Heart left ventricle (tissue), 16 donors: ENCODE results near the gene CAMTA1. TPM values are rescaled to one million over a fixed set of nuclear protein-coding genes. Genes with fewer than 3 reads are reported as not detected.

Experiments
- ATAC-seq, 4 donors: fragments of 200-7000 bp; cut with Tn5 transposase; one replicate each; pipeline ENCODE4 v1.9.1; 2020 to 2022; ENCODE audit warnings: moderate library complexity in 4 of 4, mild to moderate bottlenecking in 3 of 4, moderate number of reproducible peaks in 1 of 4
- DNase-seq, 5 donors: peaks; one replicate each; pipeline ENCODE4 v3.0.0-alpha.2; 2020
- H3K27ac ChIP-seq, 12 donors: fragments of 200-600 bp; sonication (generic) in 4 of 12; one replicate each; pipeline versions ENCODE4 v1.5.0 to v1.8.0; 2016 to 2022; ENCODE audit warnings: mild to moderate bottlenecking in 2 of 12
- H3K27me3 ChIP-seq, 9 donors: fragments of 200-600 bp; sonication (generic) in 2 of 9; one replicate each; pipeline versions ENCODE4 v1.5.1 to v1.8.0; 2016 to 2022; ENCODE audit warnings: mild to moderate bottlenecking in 3 of 9
- H3K36me3 ChIP-seq, 9 donors: fragments of 200-600 bp; sonication (generic) in 2 of 9; one replicate each; pipeline versions ENCODE4 v1.5.0 to v1.8.0; 2018 to 2022; ENCODE audit warnings: mild to moderate bottlenecking in 2 of 9
- H3K4me1 ChIP-seq, 12 donors: fragments of 200-600 bp; sonication (generic) in 4 of 12; one replicate each; pipeline versions ENCODE4 v1.5.0 to v1.8.0; 2016 to 2022; ENCODE audit warnings: mild to moderate bottlenecking in 3 of 12
- H3K4me3 ChIP-seq, 12 donors: fragments of 200-600 bp; sonication (generic) in 4 of 12; one replicate each; pipeline versions ENCODE4 v1.5.0 to v1.8.0; 2017 to 2022; ENCODE audit warnings: mild to moderate bottlenecking in 9 of 12, moderate library complexity in 4 of 12
- H3K9me3 ChIP-seq, 12 donors: fragments of 200-600 bp; sonication (generic) in 4 of 12; one replicate each; pipeline versions ENCODE4 v1.5.0 to v1.8.0; 2016 to 2022; ENCODE audit warnings: mild to moderate bottlenecking in 1 of 12
- CTCF ChIP-seq, 12 donors: fragments of 200-600 bp; sonication (generic) in 4 of 12; IDR thresholded peaks; one replicate each; pipeline versions ENCODE4 v1.5.0 to v1.8.0; 2018 to 2022; ENCODE audit warnings: antibody characterized with exemption in 12 of 12, mild to moderate bottlenecking in 5 of 12
- POLR2A ChIP-seq, 2 donors: fragments of 450-650 bp; IDR thresholded peaks; one replicate each; pipeline ENCODE4 v1.6.1; 2017; ENCODE audit warnings: antibody characterized with exemption in 2 of 2, mild to moderate bottlenecking in 2 of 2, moderate library complexity in 2 of 2
- WGBS, 4 donors: extraction: QIAGEN DNeasy Blood & Tissue Kit in 2 of 4; methylation state at CpG; one replicate each; pipeline versions ENCODE4 v1.1.5 to v1.1.7; 2013 to 2018; 5-methylcytosine and 5-hydroxymethylcytosine counted together
- intact Hi-C, 10 donors: fragments of 100-400 bp; cut with DNase I; formaldehyde crosslinking; loops; one replicate each; pipeline versions ENCODE4 v1.11.1 to v1.14.2; 2022
- polyA plus RNA-seq, 2 donors: library from polyadenylated mRNA; stranded (reverse); fragments of 200-250 nt; gene quantifications; one replicate each; pipeline ENCODE4 v1.2.3, GENCODE V29; 2013
- total RNA-seq, 9 donors: library from RNA; depleted of rRNA in 2 of 9; stranded (reverse); fragments of >200 nt in 2 of 9; fragmentation: NEBNext Ultra II Directional in 3 of 9; extraction: Animal tissue kit (Norgen Biotek cat#: 25700) in 3 of 9; gene quantifications; one replicate each; pipeline versions ENCODE4 v1.1.0 to v1.2.4, GENCODE V29; 2016 to 2023
- donor health status: ischemic (EF 13 %, LVEDD 7.1; RV severe dilation, severe dysfunction).
- donor health status: healthy with polysubstance abuse.
- donor health status: DM: no; HTN: yes; CAD: no.
- donor health status: DM: no; HTN: no; CAD: no.
- donor health status: ischemic (EF 25% LVEDD 6.9; RV normal size, moderate dysfunction).
- donor health status: ischemic (EF 25% LVEDD 5.7; RV mildly dilated, moderate dysfunction).
- donor health status: healthy.
- donor health status: DM: yes; HTN: yes; CAD: no.
- donor health status: ischemic (EF 35%, LVEDD 5.7; RV mildly dilated, moderate dysfunction).
- donor health status: nonischemic (EF 11% LVEDD 7.7; RV severe dilation, severe dysfunction).
- donor health status: DM: yes; HTN: yes; CAD: no.
- donor health status: PGD.
- donor health status: ischemic (EF 29% LVEDD 5.4; RV normal size, mild dysfunction).
- donor health status: nonischemic (EF 23%, LVEDD 6.1; RV moderate dilation, normal function).

CAMTA1 gene
- total and polyA plus RNA-seq, 11 donors, result 114 to 303 (median 137) TPM

GRCh38 chr1:7005762-7006161 is 220.5 kb downstream of the CAMTA1 start:
- H3K9me3 ChIP-seq, result no peaks in the 10 kb centered on the region
- no peak for TF ChIP-seq POLR2A (IDR thresholded peaks at IDR 0.05)
- TF ChIP-seq CTCF (IDR thresholded peaks at IDR 0.05), result no peak
- H3K4me3 ChIP-seq, result no peak overlapping the region
- ATAC-seq (no peak), DNase-seq (no peak)
- intact Hi-C loops, result no loop called here
- no peaks in the 10 kb centered on the region for H3K36me3 ChIP-seq
- H3K27ac ChIP-seq, result no peak overlapping the region
- H3K4me1 ChIP-seq, result no peaks in the 10 kb centered on the region
- no peaks in the 10 kb centered on the region for H3K27me3 ChIP-seq
- 92 to 94% (median 93%) methylated on average over 4 of the region's 4 CpGs for WGBS, 4 donors

DNA sequence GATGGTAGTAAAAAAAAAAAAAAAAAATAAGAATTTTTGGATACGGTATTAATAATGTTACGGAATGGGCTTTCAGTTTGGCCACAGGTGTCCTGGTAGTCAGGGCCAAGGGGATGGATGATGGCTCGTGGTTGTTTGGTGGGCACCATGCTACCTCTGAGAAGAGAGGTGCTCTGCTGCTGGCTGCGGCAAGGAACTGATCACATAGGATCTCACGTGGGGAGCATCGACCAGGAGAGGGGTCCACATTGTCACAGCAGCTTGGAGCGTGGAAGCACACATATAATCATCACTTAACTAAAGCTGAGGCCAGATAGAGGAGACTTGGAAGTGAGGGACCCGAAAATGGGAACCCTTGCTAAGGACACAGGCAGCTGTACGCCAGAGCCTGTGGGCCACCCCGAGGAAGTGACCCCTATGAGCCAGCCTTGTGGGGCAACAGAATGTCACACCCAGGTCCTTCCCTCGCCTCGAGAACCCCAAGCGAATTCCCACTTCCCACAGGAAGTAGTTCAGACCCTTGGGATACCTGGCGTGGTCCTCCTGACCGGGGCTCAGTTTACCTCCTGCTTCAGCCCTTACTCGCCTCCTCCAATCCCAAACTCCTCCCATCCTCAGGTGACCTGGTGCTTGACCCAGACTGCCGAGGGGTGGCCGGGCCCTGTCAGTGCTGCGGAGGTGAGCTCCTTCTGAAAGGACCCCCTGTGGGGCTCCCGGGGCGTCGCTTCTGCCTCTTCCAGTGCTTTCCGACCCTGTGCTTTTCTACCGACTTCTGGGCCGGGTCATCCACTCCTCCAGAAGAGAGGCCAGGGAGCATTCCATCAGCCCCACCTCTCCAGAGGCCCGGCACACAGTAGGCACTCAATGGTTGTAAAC is 222.0 kb downstream of the CAMTA1 start:
- 87 to 93% (median 89%) methylated on average over 26 of the region's 26 CpGs for WGBS, 4 donors
- ATAC-seq (no peak), DNase-seq (no peak)
- Histone ChIP-seq H3K36me3 (no peaks in the 10 kb centered on the region), H3K4me1 (peaks cover 0 to 4% (median 0%) of the 10 kb centered on the region in 12 donors), H3K4me3 (no peak overlapping the region), H3K27ac (no peak overlapping the region), H3K9me3 (no peaks in the 10 kb centered on the region), H3K27me3 (no peaks in the 10 kb centered on the region)
- TF ChIP-seq POLR2A (IDR thresholded peaks at IDR 0.05), result no peak
- no peak for TF ChIP-seq CTCF (IDR thresholded peaks at IDR 0.05)
- intact Hi-C loops, result no loop called here

GRCh38 chr1:7007902-7008301 is 222.6 kb downstream of the CAMTA1 start:
- H3K4me3 ChIP-seq, result no peak overlapping the region
- WGBS, 4 donors, result 76 to 91% (median 83%) methylated on average over 10 of the region's 10 CpGs
- no peak for ATAC-seq
- no peaks in the 10 kb centered on the region for H3K36me3 ChIP-seq
- intact Hi-C loops, result no loop called here
- no peaks in the 10 kb centered on the region for H3K9me3 ChIP-seq
- H3K27ac ChIP-seq, result no peak overlapping the region
- no peak for DNase-seq
- no peaks in the 10 kb centered on the region for H3K27me3 ChIP-seq
- peaks cover 0 to 4% (median 0%) of the 10 kb centered on the region in 12 donors for H3K4me1 ChIP-seq
- TF ChIP-seq CTCF (IDR thresholded peaks at IDR 0.05) (no peak), POLR2A (IDR thresholded peaks at IDR 0.05) (no peak)

DNA sequence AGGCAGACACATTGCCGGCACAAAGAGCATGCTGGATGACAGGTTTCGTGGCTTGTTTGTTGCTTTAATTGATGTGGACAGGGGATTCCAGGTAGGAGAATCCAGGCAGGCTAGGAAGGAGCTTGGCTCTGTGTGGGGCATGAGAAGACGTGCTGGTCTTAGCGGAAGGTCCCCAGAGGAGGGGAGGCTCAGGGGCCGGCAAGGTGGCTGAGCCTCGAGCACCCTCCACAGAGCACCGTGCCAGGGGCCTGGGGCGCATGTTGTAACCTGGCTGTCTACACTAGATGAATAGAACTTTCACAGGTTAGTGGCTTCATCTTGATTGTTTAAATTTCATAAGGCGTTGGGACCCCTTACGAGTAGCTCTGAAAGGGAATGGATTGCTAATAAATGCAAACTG is 223.1 kb downstream of the CAMTA1 start:
- Histone ChIP-seq H3K4me3 (no peak overlapping the region), H3K27me3 (no peaks in the 10 kb centered on the region), H3K9me3 (no peaks in the 10 kb centered on the region), H3K27ac (no peak overlapping the region), H3K4me1 (peaks cover 0 to 6% (median 0%) of the 10 kb centered on the region in 12 donors), H3K36me3 (no peaks in the 10 kb centered on the region)
- TF ChIP-seq POLR2A (IDR thresholded peaks at IDR 0.05) (no peak), CTCF (IDR thresholded peaks at IDR 0.05) (no peak)
- 88 to 93% (median 91%) methylated on average over 10 of the region's 10 CpGs for WGBS, 4 donors
- ATAC-seq (no peak), DNase-seq (no peak)
- intact Hi-C loops, result no loop called here
